GM18499 (cell line): ENCODE measurements around the gene ACP4.
"Not testable (repeated sequence)": the region's sequence is repeated elsewhere in the genome, so short reads cannot be mapped to it uniquely, and the experiment has no call there.

ENCODE experiments used
- ATAC-seq: cut with Tn5 transposase; IDR thresholded peaks from one replicate; pipeline ENCODE4 v1.9.1; 2021; ENCODE audit warnings: moderate number of reproducible peaks; ENCODE audit not compliant: insufficient read depth, unreplicated experiment

The ACP4 gene

DNA sequence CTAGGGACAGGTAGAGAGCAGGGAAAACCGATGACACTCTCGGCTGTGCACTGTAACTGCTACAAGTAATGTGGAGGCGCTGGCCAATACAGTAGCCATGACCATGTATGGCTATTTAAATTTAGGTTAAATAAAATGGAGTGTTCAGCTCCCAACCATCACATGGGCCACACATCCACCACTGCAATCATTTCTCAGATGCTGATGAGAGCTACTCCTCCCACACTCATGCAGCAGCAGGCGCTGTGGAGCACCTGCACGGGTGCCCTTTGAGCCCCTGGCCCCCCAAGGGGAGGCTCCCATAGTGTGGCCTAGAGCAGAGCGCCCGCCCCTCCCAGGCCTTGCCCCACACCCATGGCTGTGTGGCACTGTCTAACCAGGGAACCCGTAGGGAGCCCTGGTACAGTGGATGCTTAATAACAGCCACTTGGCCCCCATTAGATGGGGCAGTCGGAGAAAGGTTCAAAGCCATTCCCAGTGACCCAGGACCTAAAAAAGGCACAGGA lies 6.0 kb downstream of the ACP4 start:
- no peak for ATAC-seq

DNA sequence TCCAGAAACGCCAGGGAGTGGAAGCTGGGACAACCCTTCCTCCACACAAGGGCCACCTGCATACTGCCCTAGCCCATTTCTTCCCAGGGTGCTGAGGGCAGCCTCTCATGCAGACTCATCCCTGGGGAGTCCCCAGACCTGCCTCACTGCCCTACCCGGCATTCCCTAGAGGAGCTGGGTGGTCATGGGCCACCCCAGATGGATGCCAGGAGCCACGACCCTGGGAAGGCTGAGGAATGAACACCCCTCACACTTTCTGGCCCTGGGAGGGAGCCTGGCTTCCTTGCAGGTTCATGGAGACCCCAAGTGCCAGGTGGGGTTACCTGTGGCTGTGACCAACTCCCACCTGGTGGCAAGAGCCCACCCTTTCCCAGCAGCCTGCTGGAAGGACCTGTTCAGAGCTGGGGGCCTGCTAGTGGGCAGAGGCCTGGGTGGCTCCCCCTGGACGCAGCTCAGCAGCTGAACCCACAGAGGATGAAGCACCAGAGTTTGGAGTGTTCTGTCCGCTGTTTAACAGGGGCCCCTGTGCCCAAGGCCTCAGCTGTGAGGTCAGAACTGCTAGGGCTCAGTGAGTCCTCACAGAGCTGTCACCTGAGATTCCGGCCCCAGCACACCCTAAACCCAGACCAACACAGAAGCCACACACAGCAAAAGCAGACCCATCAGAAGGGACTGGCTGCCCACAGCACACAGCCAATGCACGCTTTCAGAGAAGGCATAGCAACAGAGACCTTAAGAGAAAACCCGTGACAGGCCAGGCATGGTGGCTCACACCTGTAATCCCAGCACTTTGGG lies 6.6 kb downstream of the ACP4 start:
- no peak for ATAC-seq

DNA sequence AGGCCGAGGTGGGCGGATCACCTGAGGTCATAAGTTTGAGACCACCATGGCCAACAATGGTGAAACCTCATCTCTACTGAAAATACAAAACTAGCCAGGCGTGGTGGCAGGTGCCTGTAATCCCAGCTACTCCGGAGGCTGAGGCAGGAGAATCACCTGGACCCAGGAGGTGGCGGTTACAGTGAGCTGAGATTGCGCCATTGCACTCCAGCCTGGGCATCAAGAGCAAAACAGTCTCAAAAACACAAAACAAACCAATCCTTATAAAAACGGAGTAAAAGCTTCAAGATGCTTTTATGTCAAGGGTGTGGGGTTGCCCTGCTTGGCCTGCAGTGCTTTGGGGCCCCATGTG lies 7.2 kb downstream of the ACP4 start:
- ATAC-seq = no peak

DNA sequence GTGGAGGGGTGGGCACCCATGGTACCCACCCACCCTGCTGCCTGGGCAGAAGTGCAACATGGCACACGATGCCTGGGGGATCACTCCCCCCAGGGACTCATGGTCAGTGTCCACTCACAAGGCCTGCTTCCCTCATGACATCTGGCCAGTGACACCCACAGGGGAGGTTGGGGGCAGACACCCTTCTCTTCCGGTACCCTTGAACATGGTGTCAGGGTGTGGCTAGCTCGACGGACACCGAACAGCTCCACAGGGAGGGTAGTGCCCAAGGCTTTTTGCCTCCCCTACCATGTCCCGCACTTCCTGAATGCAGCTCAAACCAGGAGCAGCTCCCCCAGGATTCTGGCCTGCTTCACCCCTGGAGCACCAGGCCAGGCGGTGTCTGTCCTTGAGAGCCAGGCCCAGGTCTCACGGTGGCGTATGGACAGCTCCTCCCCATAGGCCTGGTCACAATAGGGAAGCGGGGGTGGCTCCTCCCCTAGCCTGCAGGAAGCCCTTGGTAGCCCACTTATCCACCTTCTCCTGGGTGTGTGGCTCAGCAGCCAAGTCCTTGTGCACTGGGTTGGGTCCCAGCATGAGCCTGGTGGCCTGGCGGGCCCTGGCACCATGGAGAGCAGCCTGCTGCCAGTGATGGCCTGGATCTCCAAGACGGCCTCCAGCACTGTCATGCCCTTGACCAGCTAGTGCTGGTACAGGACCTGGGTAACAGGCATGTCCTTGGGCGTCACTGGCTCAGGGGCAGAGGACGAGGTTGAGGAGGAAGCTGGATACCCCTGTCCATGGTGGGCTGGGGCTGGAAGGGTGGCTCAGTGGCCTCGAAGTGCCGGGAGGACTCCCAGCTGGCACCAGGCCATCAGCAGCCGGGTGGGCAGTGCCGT lies 7.8 kb downstream of the ACP4 start:
- no peak for ATAC-seq

DNA sequence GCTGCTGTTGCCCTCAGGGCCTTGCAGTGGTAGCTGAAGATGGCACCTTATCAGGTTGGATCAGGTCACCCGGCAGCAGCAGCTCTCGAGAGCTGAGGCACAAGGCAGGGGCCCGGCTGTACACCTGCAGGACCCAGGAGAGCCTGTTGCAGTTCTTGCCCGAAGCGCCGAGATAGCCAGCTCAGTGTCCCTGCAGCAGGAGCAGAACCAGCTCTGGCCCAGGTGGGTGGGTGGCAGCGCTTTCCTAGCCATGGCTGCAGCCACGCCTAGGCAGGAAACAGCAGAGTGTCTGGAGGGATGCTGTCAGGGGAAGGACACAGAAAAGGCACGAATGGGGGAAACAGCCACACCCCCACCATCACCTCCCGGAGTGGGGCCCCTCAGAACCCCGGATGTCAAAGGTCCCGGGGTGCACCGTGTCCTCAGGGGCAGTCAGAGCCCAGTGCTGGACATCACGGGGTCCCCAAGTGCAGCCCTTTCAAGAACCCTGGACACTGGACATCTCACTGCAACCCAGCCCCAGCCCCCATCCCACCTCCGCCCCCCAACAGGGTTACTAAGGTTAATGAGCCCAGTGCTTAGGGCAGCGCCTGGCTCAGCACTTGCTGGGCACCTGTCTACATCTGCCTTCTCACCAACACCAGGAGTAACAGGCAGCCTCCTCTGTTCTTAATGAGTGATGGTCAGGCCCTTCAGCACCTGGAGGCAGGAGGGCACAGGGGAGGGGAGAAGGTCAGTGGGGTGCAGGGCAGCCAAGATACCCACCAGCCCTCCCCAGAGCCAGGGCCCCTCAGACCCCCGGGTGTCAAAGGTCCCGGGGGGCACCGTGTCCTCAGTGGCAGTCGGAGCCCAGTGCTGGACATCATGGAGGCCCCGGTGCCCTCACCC lies 8.7 kb downstream of the ACP4 start:
- ATAC-seq = no peak

DNA sequence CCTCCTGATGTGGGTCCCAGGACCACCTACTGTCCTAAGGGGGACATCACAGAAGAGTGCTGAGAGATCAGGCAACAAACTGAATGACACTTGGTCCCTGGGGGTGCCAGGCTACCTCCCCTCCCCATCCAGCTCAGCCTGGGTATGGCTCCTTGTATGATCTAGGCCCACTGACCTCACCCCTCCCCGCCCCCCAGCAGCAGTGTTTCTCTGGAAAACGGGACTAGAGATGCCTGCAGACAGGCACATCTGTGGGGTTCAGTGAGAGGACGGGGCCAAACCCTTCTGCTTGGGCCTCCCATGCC lies 9.3 kb downstream of the ACP4 start:
- ATAC-seq = no peak

DNA sequence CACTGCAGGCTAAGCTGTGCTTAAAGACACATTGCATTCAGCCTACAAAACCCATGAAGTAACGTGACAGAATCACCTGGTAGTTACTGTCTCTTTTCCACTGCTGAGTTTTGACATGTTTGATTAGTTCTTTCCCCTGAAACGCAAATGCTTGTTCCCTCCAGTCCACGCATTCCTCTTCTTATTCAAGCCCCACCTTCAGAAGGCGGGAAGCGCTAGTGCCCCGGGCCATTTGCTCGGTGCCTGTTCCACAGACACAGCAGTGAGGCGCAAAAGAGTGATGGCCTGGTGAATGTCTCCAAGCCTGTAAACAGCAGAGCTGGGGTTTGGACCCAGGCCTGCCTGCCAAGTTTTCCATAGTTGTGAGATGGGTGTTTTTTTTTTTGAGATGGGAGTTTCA lies 10.9 kb downstream of the ACP4 start:
- no peak for ATAC-seq

DNA sequence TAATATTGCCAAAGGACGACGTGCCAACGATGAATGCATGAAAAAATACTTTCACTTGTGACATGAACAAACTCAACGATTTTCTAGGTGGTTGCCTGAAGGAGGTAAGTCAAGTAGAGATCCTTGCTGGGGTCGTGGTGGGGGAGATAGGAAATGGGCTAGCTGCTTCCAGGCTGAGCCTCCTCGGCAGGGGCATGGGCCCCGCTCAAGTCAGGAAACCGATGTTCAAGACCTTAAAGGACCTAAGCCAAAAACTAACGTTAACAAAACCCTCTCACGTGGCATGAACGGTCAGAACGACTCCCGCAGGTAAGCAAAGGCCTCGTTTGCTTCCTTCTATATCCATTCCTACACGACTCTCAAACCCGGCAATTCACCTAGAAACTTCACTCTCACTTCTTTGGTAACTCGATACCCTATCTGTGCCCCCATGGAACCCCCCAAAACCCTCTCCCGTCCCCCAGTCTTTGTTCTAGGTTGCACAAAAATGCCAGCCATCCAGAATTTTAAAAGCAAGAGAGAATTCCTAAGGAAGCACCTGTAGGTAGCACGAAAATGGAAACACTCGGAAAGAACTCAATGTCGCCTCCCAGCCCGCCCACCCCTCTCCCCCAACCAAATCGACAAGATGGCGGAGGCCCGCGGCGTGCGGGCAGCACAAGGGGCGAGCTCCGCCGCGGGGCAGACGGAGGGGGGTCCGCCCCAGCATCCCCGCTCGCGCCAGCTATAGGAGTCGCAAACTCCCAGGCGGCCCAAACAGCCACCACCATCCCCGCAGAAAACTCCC lies 13.6 kb downstream of the ACP4 start:
- ATAC-seq = no peak

DNA sequence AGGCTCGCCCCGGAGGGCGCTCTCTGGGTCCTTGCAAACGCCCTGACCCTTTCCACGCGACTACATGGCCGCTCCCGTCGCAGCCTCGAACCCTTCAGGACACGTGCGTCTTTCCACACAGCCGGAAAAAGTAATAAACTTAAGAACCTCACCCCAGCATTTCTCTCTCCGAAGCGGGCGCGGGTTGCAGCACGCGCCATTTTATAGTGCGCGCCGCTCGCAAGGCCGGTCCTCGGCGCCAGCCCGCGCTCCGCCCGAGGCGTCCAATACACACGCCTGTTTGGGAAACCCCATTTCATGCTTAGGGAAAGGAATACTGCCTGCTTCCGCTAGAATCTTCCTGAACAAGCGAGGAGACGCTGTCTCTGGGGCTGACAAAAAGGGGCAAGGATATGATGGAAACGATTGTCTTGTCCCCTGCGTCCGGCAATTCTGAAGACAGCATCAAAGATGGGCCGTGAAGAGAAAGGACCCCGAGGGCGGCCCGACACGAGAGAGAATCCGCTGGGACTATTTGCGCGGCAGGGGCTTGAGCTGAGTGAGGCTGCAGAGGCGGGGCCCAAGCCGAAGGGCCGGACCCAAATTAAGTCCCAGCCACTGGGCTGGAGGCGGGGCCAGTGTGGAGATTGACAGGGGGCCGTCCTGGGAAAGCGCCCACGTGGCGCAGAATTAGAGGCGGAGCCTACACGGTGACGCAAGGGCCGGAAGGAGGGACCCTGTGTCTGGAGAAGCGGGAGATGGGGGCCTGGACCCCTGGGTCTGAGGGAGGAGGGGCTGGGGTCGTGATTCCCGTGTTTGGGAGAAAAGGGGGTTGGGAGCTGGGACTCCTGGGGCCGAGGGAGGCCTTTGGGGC lies 14.4 kb downstream of the ACP4 start:
- peak; percentile 66 for ATAC-seq

DNA sequence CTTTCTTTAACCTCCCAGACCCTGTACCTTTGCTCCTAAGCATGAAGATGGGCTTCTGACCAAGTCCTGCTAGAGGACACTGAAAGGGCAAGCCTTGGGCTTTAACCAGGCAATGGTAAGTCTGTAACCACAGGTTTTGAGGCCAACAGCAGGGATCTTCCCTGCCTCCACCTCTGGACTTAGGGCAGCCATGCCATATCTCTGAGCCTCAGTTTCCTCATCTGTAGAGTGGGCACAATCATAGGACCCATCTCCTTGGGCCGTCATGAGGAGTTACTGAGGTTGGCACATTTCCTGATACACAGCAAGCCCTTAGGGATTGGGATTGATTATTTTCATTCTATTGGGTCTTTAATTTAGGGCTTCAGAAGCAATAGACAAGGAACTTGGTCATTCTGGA lies 18.6 kb downstream of the ACP4 start:
- no peak for ATAC-seq

DNA sequence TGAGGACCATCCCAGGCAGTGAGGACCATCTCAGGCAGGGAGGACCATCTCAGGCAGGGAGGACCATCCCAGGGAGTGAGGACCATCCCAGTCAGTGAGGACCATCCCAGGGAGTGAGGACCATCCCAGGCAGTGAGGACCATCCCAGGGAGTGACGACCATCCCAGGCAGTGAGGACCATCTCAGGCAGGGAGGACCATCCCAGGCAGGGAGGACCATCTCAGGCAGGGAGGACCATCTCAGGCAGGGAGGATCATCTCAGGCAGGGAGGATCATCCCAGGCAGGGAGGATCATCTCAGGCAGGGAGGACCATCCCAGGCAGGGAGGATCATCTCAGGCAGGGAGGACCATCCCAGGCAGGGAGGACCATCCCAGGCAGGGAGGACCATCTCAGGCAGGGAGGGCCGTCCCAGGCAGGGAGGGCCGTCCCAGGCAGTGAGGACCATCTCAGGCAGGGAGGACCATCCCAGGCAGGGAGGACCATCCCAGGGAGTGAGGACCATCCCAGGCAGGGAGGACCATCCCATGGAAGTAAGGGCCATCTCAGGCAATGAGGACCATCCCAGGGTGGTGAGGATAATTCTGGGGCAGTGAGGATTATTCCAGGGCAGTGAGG lies 21.5 kb downstream of the ACP4 start:
- not testable (repeated sequence) for ATAC-seq

DNA sequence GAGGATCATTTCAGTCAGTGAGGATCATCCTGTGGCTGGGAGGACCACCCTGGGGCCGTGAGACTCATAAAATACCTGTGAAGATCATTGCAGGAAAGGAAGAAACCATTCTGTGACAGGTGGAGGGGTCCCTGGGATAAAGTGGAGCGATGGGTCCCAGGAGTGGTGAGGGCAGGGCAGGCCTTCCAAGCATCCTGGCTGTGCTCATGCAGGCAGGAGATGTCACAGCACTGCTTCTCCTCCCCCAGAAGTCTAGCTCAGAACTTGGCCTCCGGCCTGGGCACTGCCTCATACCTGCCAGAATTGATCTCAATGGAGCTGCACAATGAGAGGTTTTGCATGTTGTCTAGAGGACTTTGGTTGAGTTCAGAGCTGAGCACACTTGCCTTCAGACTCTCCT lies 22.3 kb downstream of the ACP4 start:
- no peak for ATAC-seq

DNA sequence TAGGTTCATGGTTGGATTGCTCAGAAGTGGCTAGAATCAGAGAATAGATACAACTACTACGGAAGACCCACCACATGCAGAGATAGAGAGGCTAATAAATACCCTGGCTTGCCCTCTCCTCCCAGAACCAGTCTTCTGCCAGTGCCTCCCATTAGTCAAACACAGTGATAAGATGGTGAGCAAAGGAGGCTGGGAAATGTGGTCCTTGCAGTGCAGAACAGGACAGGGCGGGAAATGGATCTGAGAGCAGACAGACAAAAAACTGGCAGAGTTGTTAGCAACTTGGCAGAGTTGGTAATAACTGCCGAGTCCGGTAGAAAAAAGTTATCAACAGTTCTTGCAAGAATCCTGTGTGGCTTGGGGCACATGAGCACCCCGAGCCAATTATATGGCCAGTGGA lies 24.7 kb downstream of the ACP4 start:
- no peak for ATAC-seq

DNA sequence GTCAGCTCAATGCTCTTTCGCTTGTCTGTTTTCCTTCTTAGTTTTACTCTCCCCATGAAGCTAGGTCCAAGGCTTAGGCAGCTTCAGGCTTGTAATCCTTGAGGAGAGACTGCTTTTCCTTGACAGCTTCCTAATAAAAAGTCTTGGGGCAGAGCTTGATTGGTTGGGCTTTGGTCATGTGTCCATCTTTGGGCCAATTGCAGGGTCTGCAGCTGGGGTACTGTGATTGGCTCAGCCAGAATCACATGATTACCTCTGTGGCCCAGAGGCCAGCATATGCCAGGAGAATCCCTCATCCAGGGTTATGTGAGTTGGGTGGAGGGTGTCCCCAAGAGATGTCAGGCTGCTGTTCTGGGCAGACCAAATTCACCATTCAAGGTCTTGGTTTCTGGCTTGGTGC lies 25.2 kb downstream of the ACP4 start:
- ATAC-seq = no peak

DNA sequence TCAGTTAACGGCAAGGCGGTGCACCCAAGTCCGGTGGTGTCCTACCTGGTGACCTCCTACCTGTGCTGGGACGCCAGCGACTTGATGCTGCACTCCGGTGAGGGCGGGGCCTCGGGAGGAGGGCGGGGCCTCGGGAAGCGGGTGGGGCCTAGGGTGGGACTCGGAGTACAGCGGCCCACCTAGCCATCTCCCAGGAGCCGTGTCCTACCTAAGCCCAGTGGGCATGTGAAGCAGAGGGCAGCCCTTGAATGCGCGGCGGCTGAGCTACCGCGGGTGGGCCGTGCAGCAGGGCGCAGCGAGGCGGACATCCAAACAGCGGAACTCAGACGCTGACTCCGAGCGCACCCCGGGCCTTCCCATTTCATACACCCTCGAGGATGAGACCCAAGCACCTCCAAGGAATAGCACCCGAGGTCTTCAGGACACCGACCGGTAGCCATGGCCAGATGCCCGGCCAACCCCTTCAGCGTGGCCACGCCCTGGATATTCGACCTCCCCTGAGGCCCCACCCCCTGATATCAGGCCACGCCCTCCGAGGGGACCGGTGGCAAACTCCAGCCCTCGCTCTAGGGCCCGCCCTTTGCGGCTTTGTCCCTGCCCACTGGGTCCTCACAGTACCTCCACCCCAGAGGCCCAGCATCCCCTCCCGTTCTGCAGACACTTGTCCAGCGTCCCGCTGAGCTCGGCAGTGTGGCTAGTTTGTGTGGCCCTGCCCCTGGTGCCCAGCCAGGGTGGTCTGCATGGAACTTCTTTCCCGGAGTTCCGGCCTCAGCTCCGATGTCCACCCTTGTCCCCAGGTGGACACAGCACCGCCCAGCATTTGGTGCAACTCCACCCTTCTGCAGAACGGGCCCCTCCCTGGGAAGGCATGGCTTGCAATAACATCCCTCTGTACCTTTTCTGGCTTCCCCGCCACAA lies 28.0 kb downstream of the ACP4 start:
- peak; percentile 28 for ATAC-seq

DNA sequence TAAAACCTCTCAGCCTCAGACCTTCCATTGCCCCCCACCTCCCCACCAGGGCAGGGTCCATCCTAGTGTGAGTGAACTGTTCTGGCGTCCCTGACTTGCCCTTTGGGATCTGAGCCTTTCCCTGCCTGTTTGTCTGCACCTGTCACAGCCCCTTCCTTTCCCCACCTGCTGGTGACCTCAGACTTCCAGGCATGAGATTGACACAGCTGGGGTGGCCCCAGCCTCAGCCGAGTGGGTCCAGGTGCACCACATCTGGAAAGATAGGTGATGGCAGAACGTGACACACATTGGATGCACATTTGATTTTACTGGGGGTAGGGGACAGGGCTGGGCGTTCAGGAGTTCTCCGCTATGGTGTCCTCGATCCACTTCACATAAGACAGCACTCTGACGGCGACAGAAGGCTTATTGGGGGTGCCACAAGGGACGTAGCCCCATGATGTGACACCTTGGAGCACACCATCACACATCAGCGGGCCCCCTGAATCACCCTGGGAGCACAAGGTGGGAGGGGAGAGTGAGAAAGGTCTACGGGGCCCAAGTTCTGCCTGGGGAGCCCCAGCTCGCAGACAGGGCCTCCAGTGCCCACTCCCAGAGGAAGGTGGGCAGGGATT lies 28.8 kb downstream of the ACP4 start:
- ATAC-seq = no peak

DNA sequence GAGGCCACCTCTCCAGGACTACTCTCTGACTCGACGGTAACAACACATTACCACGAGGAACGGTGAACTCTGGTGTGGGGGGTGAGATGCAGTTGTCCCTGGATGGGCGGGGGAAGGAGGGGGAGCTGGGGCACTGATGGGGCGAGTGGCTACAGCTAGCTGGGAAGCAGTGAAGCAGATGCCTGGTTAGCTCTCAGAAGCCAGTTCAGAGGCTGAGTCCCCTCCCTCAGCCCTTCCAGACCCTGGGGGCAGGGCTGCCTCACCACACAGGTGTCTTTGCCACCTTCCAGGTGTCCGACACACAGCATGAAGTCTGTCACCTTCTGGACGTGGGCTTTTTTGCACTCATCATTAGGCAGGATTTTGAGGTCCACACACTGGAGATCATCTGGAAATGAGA lies 29.4 kb downstream of the ACP4 start:
- no peak for ATAC-seq
